GM12874 (cell line): ENCODE measurements around the gene LRRK2.

Experiments
- TF ChIP-seq, protein P1 (sequence below): IDR thresholded peaks from 2 replicates; pipeline ENCODE4 v1.5.1; 2011; ENCODE audit warnings: low read depth, mild to moderate bottlenecking, control low read depth, low read length, moderate library complexity; ENCODE audit not compliant: insufficient read depth

LRRK2 gene

DNA sequence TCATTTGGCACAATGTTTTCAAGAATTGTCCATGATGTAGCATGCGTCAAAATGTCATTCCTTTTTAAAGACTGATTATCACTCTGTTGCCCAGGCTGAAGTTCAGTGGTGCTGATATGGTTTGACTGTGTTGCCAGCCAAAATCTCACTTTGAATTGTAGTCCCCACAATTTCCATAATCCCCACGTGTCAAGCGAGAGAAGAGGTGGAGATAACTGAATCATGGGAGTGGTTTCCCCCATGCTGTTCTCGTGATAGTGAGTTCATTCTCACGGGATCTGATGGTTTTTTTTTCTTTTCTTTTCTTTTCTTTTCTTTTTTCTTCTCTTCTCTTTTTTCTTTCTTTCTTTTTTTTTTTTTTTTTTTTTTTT lies 21.8 kb upstream of the LRRK2 start:
- TF ChIP-seq, protein P1, sequence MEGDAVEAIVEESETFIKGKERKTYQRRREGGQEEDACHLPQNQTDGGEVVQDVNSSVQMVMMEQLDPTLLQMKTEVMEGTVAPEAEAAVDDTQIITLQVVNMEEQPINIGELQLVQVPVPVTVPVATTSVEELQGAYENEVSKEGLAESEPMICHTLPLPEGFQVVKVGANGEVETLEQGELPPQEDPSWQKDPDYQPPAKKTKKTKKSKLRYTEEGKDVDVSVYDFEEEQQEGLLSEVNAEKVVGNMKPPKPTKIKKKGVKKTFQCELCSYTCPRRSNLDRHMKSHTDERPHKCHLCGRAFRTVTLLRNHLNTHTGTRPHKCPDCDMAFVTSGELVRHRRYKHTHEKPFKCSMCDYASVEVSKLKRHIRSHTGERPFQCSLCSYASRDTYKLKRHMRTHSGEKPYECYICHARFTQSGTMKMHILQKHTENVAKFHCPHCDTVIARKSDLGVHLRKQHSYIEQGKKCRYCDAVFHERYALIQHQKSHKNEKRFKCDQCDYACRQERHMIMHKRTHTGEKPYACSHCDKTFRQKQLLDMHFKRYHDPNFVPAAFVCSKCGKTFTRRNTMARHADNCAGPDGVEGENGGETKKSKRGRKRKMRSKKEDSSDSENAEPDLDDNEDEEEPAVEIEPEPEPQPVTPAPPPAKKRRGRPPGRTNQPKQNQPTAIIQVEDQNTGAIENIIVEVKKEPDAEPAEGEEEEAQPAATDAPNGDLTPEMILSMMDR, result no peak

GRCh38 chr12:40204337-40204736 lies 20.5 kb upstream of the LRRK2 start:
- TF ChIP-seq, protein P1, result no peak

DNA sequence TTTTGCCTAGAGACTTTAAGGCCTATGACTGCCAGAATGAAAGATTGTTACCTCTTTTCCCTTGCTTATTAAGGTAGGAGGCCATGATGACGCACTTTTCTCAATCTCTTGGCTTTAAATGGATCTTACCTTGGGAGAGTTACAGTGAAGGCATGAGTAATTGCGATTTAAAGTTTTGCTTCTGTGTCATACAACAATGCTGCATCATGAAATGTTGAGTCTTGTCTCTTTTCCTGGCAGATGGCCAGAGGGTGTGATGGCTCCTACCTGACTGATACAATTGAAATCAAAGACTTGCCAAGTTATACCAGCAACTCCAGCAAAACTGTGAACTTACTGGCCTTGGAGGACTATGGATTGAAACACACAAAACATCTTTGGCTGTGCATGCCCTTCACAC lies 17.2 kb upstream of the LRRK2 start:
- TF ChIP-seq, protein P1, result no peak

DNA sequence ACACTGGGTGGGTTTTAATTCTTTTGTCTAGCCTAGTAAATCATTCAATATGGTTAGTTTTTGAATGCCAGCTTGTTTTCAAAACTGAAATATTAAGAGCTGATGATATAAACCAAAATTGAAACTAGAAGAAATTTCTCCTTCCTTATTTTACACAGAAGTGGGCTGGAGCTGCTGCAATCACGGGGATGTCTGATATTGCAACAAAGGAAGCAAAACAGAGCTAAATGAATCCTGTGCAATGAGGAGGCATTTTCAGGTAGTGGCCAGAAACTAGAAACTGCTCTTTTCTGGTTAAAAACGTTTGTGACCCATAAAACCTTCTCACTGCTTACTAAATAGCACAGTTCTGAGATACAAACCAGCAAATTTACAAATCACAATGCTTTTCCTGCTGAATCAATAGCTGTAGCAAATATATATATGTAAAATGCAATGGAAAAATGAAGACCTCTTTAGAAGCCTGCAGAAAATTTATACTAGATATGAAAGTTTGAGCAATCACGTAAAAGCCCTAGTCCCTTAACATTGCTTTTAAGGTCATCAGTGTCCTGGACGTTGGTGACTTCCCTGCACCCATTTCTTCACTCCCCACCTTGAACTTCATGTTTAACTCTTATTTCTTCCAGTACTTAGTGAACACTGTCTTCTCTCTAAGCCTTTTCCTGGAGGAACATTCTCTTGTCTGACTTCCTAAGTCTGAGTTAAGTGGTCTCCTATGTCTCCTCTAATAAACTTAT lies 15.9 kb upstream of the LRRK2 start:
- TF ChIP-seq, protein P1, result no peak

DNA sequence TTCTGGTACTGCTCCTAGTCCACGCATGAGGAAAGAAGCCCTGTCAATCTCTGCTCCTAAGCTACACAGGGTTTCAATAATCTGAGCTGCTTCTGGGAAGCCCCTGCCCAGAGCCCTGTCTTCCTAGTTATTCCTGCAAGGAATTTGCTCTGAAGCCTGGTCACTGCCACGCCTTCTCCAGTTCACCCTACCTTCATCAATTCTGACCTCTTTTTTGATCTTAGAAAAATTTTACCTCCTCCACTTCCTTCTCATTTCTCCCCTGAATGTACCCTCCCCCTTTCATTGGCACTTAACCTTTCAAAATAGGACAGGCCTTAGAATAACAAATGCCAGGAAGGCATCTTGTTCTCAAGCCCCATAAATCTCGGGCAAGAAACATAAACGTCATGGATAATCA lies 14.9 kb upstream of the LRRK2 start:
- TF ChIP-seq, protein P1, result no peak

DNA sequence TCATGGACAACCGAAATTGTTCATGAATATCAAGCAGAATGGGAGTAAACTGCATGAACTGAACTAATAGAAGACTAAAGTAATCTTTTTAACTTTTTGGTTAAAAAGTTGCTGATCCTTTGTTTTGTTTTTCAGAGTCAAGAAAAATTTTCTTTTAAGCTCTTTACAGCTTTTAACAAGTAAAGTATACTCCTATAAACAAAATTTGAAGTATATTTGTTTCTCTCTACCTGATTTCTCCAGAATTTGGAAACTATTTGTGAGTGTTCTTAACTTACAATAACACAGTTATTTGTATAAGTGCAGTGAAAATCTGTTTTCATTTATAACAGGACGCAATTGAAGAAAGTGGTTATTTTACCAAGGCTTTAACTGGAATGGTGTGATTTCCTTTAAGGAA lies 12.2 kb upstream of the LRRK2 start:
- TF ChIP-seq, protein P1, result no peak

- TF ChIP-seq, protein P1, result no peak
Observed at GRCh38 chr12:40215982-40216381, 8.8 kb upstream of the LRRK2 start.
